Measurements from ENCODE around the gene LRRC63. TPM values are rescaled to one million over a fixed set of nuclear protein-coding genes. Genes with fewer than 3 reads are reported as not detected.

Gene LRRC63
- total and polyA plus RNA-seq, 9 of the 15 experiments (the other 6 are each of a cell fraction or from before 2014, with no cell fraction given): 0.07 to 0.41 (median 0.24) TPM; not detected in 1

DNA sequence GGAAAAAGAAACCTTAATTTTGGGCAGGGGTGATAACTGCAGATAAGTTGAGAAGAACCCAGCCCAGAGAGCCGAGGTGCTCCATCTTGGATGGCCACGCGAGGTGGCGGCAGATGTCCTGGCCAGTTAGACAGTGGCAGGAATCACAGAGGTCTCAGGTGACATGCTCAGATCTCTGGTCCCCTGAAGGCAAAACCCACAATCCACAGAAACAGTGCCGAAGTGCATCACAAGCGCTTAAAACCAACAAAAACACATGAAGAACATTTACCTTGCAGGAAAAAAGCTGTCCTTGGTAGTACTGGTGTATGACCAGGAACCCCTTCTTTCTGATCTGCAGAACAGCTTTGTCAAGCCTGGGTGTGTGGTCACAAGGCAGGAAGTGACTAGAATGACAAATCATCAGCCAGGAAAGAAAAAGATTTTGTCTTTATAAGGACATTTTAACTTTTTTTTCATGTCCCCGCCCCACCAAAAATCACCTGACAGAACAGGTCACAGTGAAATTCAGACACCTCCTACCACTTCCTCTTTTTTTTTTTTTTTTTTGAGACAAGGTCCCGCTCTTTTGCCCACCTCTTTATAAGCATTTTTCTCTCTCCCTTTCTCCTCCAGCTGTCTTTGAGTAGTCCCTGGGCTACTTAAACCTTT is 29.8 kb upstream of the LRRC63 start, which contains the start of gene LCP1 (continued):
- TF ChIP-seq, protein P1, sequence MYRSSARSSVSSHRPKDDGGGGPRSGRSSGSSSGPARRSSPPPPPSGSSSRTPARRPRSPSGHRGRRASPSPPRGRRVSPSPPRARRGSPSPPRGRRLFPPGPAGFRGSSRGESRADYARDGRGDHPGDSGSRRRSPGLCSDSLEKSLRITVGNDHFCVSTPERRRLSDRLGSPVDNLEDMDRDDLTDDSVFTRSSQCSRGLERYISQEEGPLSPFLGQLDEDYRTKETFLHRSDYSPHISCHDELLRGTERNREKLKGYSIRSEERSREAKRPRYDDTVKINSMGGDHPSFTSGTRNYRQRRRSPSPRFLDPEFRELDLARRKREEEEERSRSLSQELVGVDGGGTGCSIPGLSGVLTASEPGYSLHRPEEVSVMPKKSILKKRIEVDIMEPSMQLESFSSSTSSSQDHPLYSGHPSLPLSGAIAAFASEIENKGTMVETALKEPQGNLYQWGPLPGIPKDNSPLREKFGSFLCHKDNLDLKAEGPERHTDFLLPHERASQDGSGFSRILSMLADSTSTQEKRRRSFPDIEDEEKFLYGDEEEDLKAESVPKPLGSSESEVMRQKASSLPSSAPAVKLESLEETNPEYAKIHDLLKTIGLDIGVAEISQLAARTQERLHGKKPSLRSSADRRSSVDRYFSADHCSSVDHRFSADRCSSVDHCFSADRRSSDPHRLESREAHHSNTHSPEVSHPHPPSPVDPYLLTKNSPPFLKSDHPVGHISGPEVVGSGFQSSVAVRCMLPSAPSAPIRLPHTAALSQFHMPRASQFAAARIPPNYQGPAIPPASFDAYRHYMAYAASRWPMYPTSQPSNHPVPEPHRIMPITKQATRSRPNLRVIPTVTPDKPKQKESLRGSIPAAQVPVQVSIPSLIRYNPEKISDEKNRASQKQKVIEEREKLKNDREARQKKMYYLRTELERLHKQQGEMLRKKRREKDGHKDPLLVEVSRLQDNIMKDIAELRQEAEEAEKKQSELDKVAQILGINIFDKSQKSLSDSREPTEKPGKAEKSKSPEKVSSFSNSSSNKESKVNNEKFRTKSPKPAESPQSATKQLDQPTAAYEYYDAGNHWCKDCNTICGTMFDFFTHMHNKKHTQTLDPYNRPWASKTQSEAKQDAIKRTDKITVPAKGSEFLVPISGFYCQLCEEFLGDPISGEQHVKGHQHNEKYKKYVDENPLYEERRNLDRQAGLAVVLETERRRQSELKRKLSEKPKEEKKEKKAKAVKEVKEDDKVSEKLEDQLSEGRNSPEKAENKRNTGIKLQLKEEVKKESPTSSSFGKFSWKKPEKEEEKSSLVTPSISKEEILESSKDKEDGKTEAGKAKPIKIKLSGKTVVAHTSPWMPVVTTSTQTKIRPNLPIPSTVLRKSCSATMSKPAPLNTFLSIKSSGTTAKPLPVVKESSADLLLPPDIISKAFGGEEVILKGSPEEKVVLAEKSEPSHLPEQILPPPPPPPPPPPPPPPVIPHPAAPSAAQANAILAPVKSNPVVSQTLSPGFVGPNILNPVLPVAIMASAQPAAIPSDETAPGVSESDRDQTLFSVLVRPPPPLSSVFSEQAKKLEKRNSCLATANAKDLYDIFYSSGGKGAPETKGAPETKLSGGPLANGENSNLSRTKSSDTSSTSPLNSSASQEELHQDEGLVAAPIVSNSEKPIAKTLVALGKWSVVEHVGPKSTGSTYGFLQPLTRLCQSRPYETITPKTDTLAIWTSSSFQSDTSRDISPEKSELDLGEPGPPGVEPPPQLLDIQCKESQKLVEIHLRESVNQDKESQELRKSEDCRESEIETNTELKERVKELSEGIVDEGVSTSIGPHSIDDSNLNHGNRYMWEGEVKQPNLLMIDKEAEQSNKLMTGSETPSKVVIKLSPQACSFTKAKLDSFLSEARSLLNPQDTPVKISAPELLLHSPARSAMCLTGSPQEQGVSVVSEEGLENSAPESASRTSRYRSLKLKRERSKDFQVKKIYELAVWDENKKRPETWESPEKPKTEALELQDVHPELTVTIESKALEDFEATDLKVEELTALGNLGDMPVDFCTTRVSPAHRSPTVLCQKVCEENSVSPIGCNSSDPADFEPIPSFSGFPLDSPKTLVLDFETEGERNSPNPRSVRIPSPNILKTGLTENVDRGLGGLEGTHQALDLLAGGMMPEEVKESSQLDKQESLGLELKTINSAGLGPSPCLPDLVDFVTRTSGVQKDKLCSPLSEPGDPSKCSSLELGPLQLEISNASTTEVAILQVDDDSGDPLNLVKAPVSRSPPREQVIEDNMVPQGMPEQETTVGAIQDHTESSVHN (IDR thresholded peaks at IDR 0.05; ENCODE audit: borderline replicate concordance in 1 of 2, low read depth in 1 of 2): no peak
- TF ChIP-seq FIP1L1 (IDR thresholded peaks at IDR 0.05; ENCODE audit: low read depth, low read length, poor library complexity, severe bottlenecking): no peak
- TF ChIP-seq, protein P2, sequence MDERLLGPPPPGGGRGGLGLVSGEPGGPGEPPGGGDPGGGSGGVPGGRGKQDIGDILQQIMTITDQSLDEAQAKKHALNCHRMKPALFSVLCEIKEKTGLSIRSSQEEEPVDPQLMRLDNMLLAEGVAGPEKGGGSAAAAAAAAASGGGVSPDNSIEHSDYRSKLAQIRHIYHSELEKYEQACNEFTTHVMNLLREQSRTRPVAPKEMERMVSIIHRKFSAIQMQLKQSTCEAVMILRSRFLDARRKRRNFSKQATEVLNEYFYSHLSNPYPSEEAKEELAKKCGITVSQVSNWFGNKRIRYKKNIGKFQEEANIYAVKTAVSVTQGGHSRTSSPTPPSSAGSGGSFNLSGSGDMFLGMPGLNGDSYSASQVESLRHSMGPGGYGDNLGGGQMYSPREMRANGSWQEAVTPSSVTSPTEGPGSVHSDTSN (CRISPR knock-in tag; IDR thresholded peaks at IDR 0.05; ENCODE audit: low read depth): no peak
- TF ChIP-seq, protein P2 (tag; conservative IDR thresholded peaks at IDR 0.05; ENCODE audit: low read depth): peak; percentile 44
- peak; percentile 60; the same call in 1 of the 2 replicates for TF ChIP-seq CTBP1 (IDR thresholded peaks at IDR 0.05; ENCODE audit: borderline replicate concordance)
- TF ChIP-seq ZNF445 (CRISPR knock-in tag; IDR thresholded peaks at IDR 0.05; ENCODE audit: low read depth): no peak
- no peak for TF ChIP-seq STAG1 (CRISPR knock-in tag; IDR thresholded peaks at IDR 0.05; ENCODE audit: borderline replicate concordance)
- peak; percentile 79 for TF ChIP-seq PML (IDR thresholded peaks at IDR 0.05; ENCODE audit: low read length)
- TF ChIP-seq, protein P3, sequence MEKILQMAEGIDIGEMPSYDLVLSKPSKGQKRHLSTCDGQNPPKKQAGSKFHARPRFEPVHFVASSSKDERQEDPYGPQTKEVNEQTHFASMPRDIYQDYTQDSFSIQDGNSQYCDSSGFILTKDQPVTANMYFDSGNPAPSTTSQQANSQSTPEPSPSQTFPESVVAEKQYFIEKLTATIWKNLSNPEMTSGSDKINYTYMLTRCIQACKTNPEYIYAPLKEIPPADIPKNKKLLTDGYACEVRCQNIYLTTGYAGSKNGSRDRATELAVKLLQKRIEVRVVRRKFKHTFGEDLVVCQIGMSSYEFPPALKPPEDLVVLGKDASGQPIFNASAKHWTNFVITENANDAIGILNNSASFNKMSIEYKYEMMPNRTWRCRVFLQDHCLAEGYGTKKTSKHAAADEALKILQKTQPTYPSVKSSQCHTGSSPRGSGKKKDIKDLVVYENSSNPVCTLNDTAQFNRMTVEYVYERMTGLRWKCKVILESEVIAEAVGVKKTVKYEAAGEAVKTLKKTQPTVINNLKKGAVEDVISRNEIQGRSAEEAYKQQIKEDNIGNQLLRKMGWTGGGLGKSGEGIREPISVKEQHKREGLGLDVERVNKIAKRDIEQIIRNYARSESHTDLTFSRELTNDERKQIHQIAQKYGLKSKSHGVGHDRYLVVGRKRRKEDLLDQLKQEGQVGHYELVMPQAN (IDR thresholded peaks at IDR 0.05; ENCODE audit: borderline replicate concordance): peak; percentile 62; the same call in 1 of the 2 replicates
- TF ChIP-seq, protein P4, sequence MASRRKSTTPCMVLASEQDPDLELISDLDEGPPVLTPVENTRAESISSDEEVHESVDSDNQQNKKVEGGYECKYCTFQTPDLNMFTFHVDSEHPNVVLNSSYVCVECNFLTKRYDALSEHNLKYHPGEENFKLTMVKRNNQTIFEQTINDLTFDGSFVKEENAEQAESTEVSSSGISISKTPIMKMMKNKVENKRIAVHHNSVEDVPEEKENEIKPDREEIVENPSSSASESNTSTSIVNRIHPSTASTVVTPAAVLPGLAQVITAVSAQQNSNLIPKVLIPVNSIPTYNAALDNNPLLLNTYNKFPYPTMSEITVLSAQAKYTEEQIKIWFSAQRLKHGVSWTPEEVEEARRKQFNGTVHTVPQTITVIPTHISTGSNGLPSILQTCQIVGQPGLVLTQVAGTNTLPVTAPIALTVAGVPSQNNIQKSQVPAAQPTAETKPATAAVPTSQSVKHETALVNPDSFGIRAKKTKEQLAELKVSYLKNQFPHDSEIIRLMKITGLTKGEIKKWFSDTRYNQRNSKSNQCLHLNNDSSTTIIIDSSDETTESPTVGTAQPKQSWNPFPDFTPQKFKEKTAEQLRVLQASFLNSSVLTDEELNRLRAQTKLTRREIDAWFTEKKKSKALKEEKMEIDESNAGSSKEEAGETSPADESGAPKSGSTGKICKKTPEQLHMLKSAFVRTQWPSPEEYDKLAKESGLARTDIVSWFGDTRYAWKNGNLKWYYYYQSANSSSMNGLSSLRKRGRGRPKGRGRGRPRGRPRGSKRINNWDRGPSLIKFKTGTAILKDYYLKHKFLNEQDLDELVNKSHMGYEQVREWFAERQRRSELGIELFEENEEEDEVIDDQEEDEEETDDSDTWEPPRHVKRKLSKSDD (conservative IDR thresholded peaks at IDR 0.05; ENCODE audit: low read length): no peak

All from K562 (cell line).